Activated T-helper 1 cell treated with anti-CD3 and anti-CD28 coated beads, Interleukin-2, amount 50 U/mL, for 16 hours (primary cell): ENCODE data around the gene MECR.
A peak's percentile ranks its signal among the peaks of the same experiment; 100 is the strongest.

ENCODE experiments used
- DNase-seq, 2 donors: peaks; one replicate each; pipeline ENCODE4 v3.0.0-alpha.2; 2020; ENCODE audit warnings: low read depth in 1 of 2, low spot score in 1 of 2

The MECR gene

DNA sequence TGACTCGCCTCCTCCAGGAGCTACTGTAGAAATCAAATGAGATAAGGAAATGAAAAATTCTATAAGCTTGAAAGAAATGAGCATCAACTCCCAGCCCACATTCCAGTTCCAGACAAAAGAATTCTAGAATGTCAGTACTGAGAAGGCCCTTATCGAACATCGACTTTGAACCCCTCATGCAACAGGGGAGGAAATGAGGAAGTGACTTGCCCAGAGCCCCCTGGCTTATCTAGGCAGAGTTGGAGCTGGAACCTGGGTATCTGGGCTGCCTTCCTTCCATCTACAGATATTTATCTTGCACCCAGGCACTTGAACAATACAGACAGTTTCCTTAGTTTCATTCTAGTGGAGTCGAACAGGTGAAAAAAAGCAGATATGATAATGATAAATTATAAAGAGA is 22.3 kb downstream of the MECR start:
- DNase-seq = no peak

DNA sequence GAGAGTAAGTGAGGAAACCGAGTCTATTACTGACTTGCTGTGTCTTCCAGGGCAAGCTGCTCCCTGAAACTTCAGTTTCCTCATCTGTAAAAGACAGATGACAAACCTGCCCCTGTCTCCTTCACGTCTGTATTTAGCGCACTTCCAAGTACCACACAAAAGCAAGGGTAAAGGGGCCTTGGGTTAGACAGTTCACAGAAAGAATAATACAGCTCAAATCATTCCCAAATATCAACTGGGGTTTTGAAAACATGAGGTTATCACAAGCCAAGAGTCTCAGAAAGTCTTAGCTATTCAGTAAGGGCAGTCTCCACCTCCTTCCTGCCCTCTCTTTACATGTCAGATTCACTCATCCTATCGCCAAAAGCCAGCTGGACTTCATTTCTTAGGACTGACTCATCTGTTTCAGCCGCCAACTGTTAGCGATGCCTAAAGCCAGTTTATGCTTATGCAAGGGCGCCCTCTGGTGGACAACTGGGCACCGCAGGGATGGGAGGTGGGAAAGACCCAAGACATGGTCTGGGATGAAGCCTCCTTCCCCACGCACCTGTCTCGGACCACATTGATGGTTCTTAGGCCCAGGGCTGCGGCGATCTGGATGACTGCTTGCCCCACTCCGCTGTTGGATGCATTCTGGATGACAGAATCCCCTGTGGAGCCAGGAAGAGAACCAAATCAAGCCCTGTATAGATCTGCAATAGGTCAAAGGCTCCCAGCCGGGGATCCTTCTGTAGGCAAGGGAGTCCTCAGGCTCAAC is 28.0 kb downstream of the MECR start:
- peak; percentile 78 to 93 for DNase-seq

DNA sequence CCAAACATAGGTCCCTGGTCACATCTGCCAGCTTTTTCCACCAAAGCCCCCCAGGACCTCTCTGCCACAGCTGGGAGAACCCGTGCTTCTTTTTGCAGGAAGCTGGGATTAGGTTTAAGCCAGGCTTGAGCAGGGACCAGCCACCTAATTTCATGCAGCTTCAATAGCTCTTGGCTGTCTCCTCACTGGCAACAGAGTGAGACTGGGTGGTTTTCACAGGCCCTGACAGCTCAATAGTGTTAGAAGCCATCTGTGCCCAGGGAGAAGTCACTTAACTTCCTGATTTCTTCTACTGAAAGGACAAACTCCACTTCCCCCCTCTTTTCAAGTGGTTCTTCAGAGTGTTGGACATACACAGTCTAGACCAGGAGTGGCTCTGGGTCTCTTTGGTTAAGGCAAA is 28.7 kb downstream of the MECR start:
- DNase-seq = no peak

DNA sequence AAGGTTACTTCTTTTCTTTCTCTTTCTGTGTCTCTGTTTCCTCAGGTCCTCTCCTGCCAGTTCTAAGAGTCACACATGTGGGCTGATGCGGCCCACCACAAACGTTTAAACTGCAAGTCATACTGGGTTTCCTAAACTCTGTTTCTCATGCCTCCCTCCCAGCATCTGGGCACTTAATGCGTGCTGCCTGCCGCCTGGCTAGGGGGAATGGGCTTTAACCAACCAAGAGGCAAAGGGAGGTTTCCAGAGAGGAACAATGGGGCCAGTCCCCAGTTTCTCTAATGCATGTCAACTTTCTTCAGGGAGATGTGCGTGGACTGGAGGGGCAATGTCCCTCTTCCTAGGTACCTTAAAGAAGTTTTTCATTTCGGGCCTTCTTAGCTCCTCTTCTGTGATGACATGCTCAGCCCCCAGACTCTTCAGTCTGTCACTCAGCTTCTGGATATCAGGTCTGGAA is 29.1 kb downstream of the MECR start:
- no peak for DNase-seq

DNA sequence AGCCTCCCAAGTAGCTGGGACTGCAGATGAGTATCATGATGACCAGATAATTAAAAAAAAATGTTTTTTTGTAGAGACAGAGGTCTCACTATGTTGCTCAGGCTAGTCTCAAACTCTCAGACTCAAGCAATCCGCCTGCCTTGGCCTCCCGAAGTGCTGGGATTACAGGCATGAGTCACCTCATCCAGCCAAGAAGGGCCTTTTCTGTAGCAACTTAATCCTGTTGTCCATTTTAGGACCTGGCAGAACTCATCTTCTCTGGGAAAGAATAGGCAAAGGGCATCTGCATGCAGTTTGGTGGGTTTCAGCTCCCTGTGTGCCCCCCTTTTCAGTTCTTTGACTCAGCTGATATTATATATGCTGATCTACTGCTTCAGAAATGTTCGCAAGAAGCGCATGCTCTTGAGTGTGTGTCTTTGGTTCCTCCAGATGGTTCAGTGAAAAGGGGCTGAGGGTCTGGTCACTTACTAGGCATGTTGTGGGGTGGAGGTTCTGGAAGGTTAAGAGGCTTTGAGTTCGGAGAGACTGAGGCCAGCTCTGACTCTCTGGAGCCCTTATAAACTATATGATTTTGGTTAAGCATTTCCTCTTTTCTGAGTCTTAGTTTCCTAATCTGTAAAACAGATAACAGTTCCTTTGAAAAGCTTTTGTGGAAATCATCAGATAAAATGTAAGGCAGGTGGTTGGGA is 29.7 kb downstream of the MECR start:
- no peak for DNase-seq

DNA sequence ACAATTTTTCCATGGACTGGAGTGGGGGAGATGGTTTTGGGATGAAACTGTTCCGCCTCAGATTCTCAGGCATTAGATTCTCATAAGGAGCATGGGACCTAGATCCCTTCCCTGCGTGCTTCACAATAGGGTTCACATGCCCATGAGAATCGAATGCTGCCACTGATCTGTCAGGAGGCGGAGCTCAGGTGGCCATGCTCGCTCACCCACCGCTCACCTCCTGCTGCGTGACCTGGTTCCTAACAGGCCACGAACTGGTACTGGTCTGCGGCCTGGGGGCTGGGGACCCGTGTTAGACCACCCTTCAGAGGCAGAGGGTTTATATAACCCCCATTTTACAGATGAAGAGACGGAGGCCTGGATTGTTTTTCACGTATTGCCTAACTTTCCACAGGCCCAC is 32.7 kb downstream of the MECR start:
- DNase-seq = no peak

DNA sequence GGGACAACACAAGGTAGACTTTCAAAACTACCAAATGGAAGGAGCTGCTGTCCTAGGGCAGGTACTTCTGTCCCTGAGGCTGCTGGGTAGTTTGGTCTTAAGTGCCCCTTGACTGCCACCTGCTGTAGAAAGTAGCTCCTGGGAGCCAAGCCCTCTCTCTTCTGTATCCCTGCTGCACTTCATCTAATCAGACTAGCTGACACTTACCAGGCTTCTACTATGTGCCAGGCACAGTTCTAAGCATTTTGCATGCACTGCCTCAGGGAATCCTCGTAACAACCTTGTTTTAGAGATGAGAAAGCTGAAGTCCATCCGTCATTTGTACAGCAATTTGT is 33.2 kb downstream of the MECR start:
- DNase-seq = no peak

DNA sequence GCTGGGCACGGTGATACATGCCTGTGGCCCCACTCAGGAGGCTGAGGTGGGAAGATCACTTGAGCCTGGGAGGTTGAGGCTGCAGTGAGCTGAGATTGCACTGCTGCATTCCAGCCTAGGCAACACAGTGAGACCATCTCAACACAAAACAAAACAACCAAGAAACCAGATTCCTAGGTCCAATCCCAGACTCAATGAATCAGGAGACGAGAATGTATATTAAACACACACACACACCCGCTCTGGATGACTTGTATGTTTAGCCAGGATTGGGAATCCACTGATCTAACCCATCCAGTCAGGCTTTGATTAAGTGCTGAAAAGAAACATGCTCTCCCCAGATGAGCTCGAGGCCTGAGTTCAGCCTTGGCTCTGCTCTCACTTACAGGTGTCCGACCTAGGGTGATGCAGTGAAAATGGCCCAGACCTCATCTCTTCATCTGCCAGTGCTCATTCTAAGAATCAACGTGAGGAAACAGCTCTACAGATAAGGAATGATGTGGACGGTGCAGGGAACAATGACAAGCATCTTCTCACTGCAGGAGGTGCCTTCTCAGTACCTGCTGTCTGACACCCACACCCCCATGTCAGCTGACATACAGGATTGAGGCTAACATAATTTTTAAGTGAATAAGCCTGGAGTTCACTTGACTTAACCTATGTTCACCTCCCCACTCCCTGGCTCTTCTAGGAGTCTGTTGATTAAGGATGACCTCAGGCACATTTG is 33.7 kb downstream of the MECR start:
- no peak for DNase-seq

DNA sequence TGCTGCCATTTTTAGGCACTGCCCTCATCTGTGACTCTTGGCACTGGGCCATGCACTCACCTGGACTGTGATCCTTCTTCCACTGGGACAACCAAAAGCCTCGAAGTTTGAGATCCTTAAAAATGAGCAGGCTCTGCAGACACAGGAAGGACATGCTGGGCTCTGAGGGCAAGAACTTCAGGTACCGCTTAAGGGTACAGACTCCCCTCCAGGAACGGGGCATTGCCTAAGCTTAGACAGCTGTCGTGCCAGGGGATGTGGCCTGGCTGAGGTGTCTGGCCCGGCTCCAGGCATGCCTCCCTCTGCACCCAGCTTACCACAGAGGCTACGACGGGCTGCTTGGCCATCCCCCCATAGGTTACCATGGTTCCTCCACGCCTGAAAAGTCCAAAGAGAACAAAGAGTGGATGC is 34.8 kb downstream of the MECR start:
- no peak for DNase-seq

DNA sequence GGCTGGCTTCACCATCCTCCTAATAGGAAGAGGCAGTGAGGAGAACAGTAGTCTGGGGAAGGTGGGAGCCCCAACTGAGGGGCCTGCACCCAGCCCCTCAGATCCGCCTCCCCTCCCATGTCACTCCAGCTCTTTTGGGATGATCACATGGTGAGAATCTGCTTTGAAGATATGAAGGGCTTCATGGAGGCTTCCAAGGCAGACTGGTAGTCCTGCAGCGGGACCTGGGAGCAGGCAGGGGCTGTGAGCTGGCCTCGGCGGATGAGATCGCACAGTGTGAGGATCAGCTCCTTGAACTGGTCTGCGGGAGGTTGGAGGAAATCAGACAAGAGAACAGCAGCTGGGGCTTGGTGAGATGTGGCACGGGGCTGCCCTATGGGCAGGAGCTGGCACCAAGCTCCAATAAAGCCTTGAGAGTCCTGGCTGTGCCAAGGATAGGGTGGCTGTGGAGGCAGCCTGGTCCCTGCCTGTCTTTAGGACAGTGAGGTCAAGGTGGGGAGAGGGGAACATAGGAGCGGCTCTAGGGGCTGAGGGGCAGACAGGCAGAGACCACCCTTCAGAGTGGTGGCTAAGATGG is 36.8 kb downstream of the MECR start:
- DNase-seq = no peak

DNA sequence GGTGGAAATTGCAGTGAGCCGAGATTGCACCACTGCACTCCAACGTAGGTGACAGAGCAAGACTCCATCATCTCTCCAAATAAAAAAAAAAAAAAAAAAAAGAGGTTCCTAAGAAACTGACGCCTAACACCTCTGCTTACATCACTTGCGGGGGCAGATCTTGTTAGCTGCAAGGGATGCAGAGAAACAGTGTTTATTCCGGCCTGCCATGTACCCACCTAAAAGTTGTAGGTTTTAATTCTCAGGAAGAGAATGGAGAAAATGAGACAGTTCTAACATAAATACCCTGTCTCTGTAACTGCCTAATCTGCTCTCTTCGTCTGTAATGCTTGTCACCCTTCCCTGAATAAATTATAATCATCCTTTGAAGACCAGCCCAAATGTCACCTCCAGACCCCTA is 40.0 kb downstream of the MECR start:
- no peak for DNase-seq

DNA sequence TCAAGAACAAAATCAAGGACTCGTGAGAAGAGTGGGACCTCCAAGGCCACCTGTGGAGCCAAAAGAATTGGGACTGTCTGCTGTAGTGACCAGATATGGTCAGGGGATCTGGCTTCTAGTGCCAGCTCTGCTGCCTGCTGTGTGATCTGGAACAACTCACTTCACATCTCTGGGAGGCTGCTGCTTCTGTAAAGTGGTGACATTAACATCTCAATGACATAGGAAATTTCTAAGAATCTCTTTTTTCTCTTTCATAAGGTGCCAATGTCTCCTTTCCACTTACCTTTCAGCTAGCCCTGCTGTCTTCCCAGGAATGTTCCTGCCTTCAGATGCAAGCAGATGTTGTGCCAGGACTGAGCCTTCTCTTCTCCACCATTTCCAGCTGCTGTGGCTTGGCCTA is 44.0 kb downstream of the MECR start:
- no peak for DNase-seq

DNA sequence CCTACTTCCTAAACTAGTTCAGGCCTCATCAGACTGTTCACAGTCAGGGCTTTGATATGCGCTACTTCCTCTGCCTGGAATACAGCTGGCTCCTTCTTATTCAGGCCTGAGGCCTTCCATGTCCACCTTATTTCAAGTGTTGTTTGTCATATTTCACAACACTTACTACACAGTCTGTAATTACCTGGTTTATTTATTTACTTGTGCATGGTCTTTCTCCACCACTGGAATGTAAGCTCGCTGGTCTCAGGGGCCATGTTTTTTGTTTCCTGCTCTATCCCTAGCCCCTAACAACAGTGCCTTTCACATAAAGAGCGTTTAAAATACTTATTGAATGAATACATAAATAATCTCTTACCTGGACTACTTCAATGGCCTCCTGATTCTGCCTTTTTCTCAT is 44.5 kb downstream of the MECR start:
- no peak for DNase-seq

DNA sequence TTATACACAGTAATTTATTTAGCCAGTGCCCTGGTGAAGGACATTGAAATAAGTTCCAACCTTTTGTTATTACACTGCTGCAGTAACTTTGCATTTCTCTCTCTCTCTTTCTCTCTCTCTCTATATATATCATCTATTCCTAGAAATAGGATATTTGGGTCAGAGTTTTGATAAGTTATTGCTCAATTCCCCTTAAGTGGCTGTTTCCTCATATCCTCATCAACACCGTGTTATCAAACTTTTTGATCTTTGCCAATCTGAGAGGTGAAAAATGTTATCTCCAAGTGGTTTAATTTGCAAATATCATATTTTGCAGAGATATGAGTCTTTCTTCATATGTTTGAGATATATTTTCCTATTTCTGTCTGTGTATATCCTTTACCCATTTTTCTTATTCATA is 47.4 kb downstream of the MECR start:
- DNase-seq = no peak

DNA sequence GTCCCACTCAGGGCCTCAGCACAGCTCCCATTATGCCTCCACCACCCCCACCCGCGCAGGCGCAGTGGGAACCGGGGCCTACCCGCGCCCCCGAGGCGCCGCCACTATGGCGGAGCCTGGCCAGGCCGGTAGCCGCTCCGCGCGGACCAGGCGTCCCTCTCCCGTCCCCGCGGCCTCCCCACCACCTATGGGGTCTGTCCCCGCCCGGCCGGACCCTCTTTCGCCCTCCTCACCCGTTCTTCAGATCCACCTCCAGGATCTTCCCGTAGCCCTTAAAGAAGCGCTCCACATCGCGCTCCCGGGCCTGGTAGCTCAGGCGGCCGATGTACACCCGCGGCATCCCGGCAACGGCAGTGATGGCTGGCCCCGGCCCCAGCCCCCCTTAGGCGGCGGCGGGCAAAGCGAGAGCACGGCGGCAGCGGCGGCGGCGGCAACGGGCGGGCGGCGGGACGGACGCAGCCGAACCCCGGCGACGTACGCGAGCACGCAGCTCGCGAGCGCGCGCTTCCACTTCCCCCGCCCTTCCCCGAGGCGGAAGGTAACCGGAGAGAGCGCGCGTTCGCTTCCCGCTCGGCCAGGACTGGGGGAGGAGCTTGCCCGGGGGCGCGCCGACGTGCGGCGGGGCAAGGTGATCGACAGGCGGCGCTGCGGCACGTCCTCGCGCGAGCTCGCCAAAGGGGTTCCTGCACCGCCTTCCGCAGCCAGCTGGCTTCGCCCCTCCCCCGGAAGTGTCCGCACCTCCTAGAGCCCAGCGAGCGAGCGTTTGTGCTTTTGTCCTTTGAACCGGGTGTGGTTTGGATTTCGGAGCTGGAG is 49.1 kb downstream of the MECR start, which contains the start of gene SRSF4:
SRSF4 (minus strand) TSS at position 488 of the 813 bp plus-strand sequence; CDS start at position 340, 148 bp downstream.
- peak; percentile 98 to 99 for DNase-seq

DNA sequence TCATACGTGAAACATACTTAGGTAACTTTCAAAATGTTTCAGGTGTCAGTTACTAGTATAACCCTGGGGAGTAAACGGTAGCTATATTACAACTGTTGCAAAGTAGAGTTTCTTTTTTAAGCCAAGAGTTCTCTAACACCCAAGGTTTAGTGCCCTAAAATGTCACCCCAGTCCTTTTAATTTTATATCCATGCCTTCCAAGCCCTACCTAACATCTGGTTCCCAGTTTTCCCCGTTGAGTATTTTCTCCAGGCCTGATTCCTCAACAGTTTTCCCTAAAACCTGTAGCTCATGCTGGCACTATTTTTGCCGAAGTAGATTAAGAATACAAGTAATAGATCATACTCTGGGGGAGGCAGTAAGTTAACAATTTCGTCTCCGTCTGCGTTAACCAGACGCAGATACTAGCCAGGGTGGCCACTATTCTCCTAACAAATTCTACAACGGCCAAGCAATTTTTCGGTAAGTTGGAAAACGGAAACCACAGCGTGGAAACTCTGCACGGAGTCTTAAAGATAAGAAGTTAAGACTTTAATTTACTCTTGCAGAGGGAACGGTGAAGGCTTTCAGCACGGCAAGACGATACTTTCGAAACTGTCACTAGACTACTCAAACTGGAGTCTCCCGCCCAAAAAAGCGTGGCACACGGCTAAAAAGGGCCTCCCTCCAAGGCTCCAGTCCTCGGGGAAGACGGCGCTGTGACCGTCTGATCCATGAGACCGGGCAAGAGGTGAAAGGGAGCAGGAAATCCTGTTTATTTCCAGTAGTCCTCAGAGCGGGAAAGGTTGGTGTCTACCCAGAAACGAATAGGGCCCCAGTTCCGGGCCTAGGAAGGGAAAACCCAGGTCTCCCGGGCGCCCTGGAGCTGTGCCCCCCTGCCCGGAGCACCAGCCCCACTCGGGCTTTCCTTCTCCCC is 50.0 kb downstream of the MECR start:
- DNase-seq = no peak

DNA sequence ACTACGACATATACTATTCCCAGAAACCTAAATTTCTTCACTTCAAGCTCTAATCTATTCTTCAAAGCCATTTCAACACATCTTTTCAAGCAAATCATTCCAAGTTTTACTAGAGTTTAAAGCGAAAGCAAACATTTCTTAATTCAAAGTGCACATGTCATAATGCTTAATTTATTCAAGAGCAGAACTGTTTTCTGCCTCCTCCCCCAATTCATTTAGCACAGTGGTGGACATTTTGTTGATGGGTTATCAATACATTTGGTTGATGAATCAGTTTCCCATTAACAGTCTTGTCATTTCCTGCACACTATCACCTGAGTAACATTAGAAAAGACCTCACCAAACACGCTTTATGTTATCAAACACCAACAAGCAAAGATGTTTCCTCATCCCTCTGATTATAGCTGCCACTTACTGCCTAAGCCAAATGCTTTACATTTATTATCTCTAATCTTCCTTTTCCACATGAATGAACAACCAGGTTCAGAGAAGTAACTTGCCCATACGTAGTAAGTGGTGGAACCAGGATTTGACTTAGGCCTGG is 51.0 kb downstream of the MECR start:
- DNase-seq = no peak

DNA sequence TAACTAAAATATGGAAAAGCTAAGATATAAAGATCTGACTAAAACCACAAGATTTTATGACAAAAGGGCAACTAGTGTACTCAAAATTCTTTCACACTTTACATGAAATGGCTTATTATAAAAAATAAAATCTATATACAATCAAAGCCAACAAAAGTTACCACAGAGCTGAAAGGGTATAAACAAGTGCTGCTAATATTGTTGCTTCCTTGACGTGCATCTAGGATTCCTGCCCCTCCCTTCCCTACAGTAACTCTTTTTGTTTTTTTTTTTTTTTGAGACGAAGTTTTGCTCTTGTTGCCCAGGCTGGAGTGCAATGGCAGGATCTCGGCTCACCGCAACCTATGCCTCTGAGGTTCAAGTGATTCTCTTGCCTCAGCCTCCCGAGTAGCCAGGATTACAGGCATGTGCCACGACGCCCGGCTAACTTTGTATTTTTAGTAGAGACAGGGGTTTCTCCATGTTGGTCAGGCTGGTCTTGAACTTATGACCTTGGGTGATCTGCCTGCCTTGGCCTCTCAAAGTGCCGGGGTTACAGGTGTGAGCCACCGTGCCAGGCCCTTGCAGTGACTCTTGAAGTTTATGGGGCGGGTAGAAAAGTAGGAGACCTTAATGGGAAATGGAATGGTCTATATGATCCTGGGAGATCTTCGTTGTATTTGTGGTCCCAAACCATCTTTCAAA is 53.6 kb downstream of the MECR start:
- DNase-seq = no peak

DNA sequence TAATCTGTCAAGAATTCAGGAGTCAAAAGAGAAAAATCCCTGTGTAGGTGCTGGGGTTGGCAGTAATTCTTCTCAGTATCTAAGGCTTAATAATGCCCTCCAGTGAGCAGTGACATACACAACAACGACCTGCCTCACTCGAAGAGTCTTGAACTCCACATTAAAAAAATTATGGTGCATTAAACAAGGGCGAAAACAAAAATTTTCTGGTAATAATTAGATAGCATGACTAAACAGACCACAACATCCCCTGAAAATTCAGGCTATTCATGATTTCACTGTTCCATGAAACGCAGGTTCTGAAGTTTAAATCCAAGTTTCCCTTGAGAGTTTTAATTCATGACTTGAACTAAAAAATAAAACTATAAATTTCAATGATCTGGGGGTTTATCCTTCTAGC is 54.2 kb downstream of the MECR start:
- DNase-seq = no peak
